CD4-positive, CD25-positive, alpha-beta regulatory T cell (primary cell): ENCODE data around the gene ATP5MC2. TPM values are rescaled to one million over a fixed set of nuclear protein-coding genes. Genes with fewer than 3 reads are reported as not detected.
A peak's percentile ranks its signal among the peaks of the same experiment; 100 is the strongest.
"Not testable (repeated sequence)": the region's sequence is repeated elsewhere in the genome, so short reads cannot be mapped to it uniquely, and the experiment has no call there.

Source experiments
- ATAC-seq, 2 donors: fragments of 150-1000 bp; cut with Tn5 transposase; one replicate each; pipeline ENCODE4 v1.10.0; 2021; ENCODE audit warnings: low read depth in 2 of 2, moderate number of reproducible peaks in 2 of 2, moderate library complexity in 1 of 2
- DNase-seq, 3 donors: peaks; one replicate each; pipeline versions ENCODE4 v3.0.0 to v3.0.0-alpha.2; 2012 to 2022; ENCODE audit warnings: mixed read lengths in 1 of 3
- H3K27ac ChIP-seq: one replicate; pipeline ENCODE4 v1.7.0; 2013; ENCODE audit warnings: mild to moderate bottlenecking, low read length; ENCODE audit not compliant: insufficient read depth, poor library complexity, severe bottlenecking
- H3K27me3 ChIP-seq: one replicate; pipeline ENCODE4 v1.7.0; 2013; ENCODE audit warnings: low read length; ENCODE audit not compliant: control insufficient read depth, insufficient read depth
- H3K36me3 ChIP-seq: one replicate; pipeline ENCODE4 v1.7.0; 2013; ENCODE audit warnings: mild to moderate bottlenecking, low read length, moderate library complexity; ENCODE audit not compliant: control insufficient read depth, insufficient read depth
- H3K4me1 ChIP-seq: 2 replicates; pipeline ENCODE4 v1.7.0; 2013; ENCODE audit warnings: mild to moderate bottlenecking, low read length; ENCODE audit not compliant: insufficient read depth, control insufficient read depth, poor library complexity, severe bottlenecking
- H3K4me3 ChIP-seq: one replicate; pipeline ENCODE4 v1.7.0; 2013; ENCODE audit warnings: low read depth, mild to moderate bottlenecking, low read length, moderate library complexity
- H3K9me3 ChIP-seq, 2 experiments: 1 replicate in 1 of 2; 2 replicates in 1 of 2; pipeline ENCODE4 v1.7.0; 2013; ENCODE audit warnings: low read length in 2 of 2, mild to moderate bottlenecking in 1 of 2, moderate library complexity in 1 of 2; ENCODE audit not compliant: control insufficient read depth in 2 of 2
- H3K27ac Mint-ChIP-seq, 3 donors: one replicate each; pipeline ENCODE4 v1.8.0; 2020 to 2022; ENCODE audit warnings: mild to moderate bottlenecking in 3 of 3, mixed read lengths in 3 of 3, moderate library complexity in 2 of 3
- H3K27me3 Mint-ChIP-seq: one replicate; pipeline ENCODE4 v1.8.0; 2022; ENCODE audit warnings: mild to moderate bottlenecking, mixed read lengths
- H3K36me3 Mint-ChIP-seq: one replicate; pipeline ENCODE4 v1.8.0; 2020; ENCODE audit warnings: mixed read lengths
- H3K4me1 Mint-ChIP-seq, 4 donors: one replicate each; pipeline ENCODE4 v1.8.0; 2020 to 2022; ENCODE audit warnings: mixed read lengths in 4 of 4, mild to moderate bottlenecking in 1 of 4
- H3K4me3 Mint-ChIP-seq, 4 donors: one replicate each; pipeline ENCODE4 v1.8.0; 2020 to 2022; ENCODE audit warnings: mild to moderate bottlenecking in 4 of 4, mixed read lengths in 4 of 4, moderate library complexity in 3 of 4
- H3K9me3 Mint-ChIP-seq, 7 donors: one replicate each; pipeline ENCODE4 v1.8.0; 2020 to 2022; ENCODE audit warnings: mixed read lengths in 7 of 7, mild to moderate bottlenecking in 3 of 7, moderate library complexity in 2 of 7
- polyA plus RNA-seq, 4 donors: library from polyadenylated mRNA; unstranded; fragments of 300-500 nt; fragmentation: Illumina TruSeq; gene quantifications; one replicate each; pipeline ENCODE4 v1.2.3, GENCODE V29; 2021
- total RNA-seq: library from RNA; stranded (reverse); gene quantifications from one replicate; pipeline ENCODE4 v1.2.3, GENCODE V29; 2022

The ATP5MC2 gene
- 228 TPM for total RNA-seq
- polyA plus RNA-seq, result 100 to 1,000 TPM; 577 to 700 (median 672) TPM

- H3K9me3 ChIP-seq, result no peaks in the 10 kb centered on the region
- H3K27me3 ChIP-seq, result peaks cover 20% of the 10 kb centered on the region
- DNase-seq (peak; percentile 96 to 99 (median 98)), ATAC-seq (peak; percentile 92 to 95)
- peak within 1 kb of the TSS; percentile 91 to 95 (median 92) for H3K4me3 Mint-ChIP-seq
- H3K27ac ChIP-seq, result peak within 1 kb of the TSS; percentile 83
- H3K4me1 Mint-ChIP-seq, result peaks cover 10 to 38% (median 29%) of the 10 kb centered on the region in 4 donors
- H3K4me3 ChIP-seq, result peak within 1 kb of the TSS; percentile 90
- no peaks in the 10 kb centered on the region for H3K9me3 Mint-ChIP-seq
- peaks cover 17% of the 10 kb centered on the region for H3K36me3 ChIP-seq
- peaks cover 13% of the 10 kb centered on the region for H3K36me3 Mint-ChIP-seq
- peaks cover 24% of the 10 kb centered on the region for H3K4me1 ChIP-seq
- peaks cover 30% of the 10 kb centered on the region for H3K27me3 Mint-ChIP-seq
- peak within 1 kb of the TSS; percentile 83 to 98 (median 96) for H3K27ac Mint-ChIP-seq
Observed at GRCh38 chr12:53675701-53676607, at the start of gene ATP5MC2. Gene ATP5MC2, minus strand, starts transcription at chr12:53676083. Its CDS starts 3,469 bp downstream, at chr12:53672614.

GRCh38 chr12:53722450-53723041 lies 46.7 kb upstream of the ATP5MC2 start:
- Mint-ChIP-seq H3K27me3 (no peaks in the 10 kb centered on the region), H3K4me1 (peaks cover 0 to 31% (median 14%) of the 10 kb centered on the region in 4 donors), H3K36me3 (peaks cover 55% of the 10 kb centered on the region), H3K27ac (peak overlapping the region in 1 of 3 donors; percentile 24), H3K4me3 (no peak overlapping the region), H3K9me3 (no peaks in the 10 kb centered on the region)
- no peaks in the 10 kb centered on the region for H3K27me3 ChIP-seq
- H3K36me3 ChIP-seq, result peaks cover 70% of the 10 kb centered on the region
- peaks cover 20% of the 10 kb centered on the region for H3K4me1 ChIP-seq
- DNase-seq, result no peak
- H3K27ac ChIP-seq, result no peak overlapping the region
- H3K4me3 ChIP-seq, result no peak overlapping the region
- ATAC-seq, result no peak
- no peaks in the 10 kb centered on the region for H3K9me3 ChIP-seq

- H3K4me3 Mint-ChIP-seq, result peak overlapping the region in 1 of 4 donors; percentile 67
- no peak overlapping the region for H3K4me3 ChIP-seq
- H3K27ac Mint-ChIP-seq, result peak overlapping the region in 1 of 3 donors; percentile 63
- H3K36me3 Mint-ChIP-seq, result peaks cover 62% of the 10 kb centered on the region
- peaks cover 85% of the 10 kb centered on the region for H3K36me3 ChIP-seq
- no peaks in the 10 kb centered on the region for H3K27me3 ChIP-seq
- peaks cover 6% of the 10 kb centered on the region for H3K4me1 ChIP-seq
- H3K9me3 Mint-ChIP-seq, result peaks cover 0 to 2% (median 0%) of the 10 kb centered on the region in 7 donors
- H3K27me3 Mint-ChIP-seq, result no peaks in the 10 kb centered on the region
- H3K9me3 ChIP-seq, result no peaks in the 10 kb centered on the region
- ATAC-seq (no peak), DNase-seq (no peak)
- H3K27ac ChIP-seq, result no peak overlapping the region
- H3K4me1 Mint-ChIP-seq, result peaks cover 0 to 17% (median 6%) of the 10 kb centered on the region in 4 donors
Observed at GRCh38 chr12:53720946-53721345, 45.1 kb upstream of the ATP5MC2 start.

GRCh38 chr12:53719649-53720048 lies 43.8 kb upstream of the ATP5MC2 start:
- ATAC-seq, result no peak
- H3K4me1 Mint-ChIP-seq, result peaks cover 0 to 7% (median 5%) of the 10 kb centered on the region in 4 donors
- Histone ChIP-seq H3K36me3 (peaks cover 94% of the 10 kb centered on the region), H3K27me3 (no peaks in the 10 kb centered on the region), H3K4me1 (no peaks in the 10 kb centered on the region), H3K4me3 (no peak overlapping the region), H3K9me3 (no peaks in the 10 kb centered on the region), H3K27ac (no peak overlapping the region)
- H3K27me3 Mint-ChIP-seq, result no peaks in the 10 kb centered on the region
- H3K36me3 Mint-ChIP-seq, result peaks cover 63% of the 10 kb centered on the region
- H3K9me3 Mint-ChIP-seq, result peaks cover 0 to 2% (median 0%) of the 10 kb centered on the region in 7 donors
- no peak overlapping the region for H3K27ac Mint-ChIP-seq
- no peak overlapping the region for H3K4me3 Mint-ChIP-seq
- DNase-seq, result no peak

DNA sequence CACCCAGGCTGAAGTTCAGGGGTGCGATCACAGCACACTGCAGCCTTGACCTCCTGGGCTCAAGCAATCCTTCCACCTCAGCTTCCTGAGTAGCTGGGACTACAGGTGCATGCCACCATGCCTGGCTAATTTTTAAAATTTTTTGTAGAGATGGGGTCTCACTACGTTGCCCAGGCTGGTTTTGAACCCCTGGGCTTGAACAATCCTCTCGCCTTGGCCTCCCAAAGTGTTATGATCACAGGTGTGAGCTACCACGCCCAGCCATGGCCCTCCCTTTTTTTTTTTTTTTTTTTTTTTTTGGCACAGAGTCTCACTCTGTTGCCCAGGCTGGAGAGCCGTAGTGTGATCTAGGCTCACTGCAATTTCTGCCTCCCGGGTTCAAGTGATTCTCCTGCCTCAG lies 42.7 kb upstream of the ATP5MC2 start:
- not testable (repeated sequence) for H3K27ac ChIP-seq, H3K27ac Mint-ChIP-seq, H3K4me1 Mint-ChIP-seq, H3K27me3 ChIP-seq, H3K9me3 ChIP-seq, DNase-seq, H3K27me3 Mint-ChIP-seq, ATAC-seq, H3K4me3 ChIP-seq, H3K9me3 Mint-ChIP-seq, H3K4me1 ChIP-seq, H3K4me3 Mint-ChIP-seq
- H3K36me3 ChIP-seq, result peaks cover 93% of the 10 kb centered on the region
- peaks cover 59% of the 10 kb centered on the region for H3K36me3 Mint-ChIP-seq

GRCh38 chr12:53717319-53717718 lies 41.4 kb upstream of the ATP5MC2 start:
- Mint-ChIP-seq H3K27ac (peak overlapping the region in 2 of 3 donors; percentile 11 to 53), H3K9me3 (peaks cover 0 to 2% (median 0%) of the 10 kb centered on the region in 7 donors), H3K4me1 (peaks cover 0 to 6% (median under 1%) of the 10 kb centered on the region in 4 donors), H3K4me3 (no peak overlapping the region), H3K27me3 (no peaks in the 10 kb centered on the region), H3K36me3 (peaks cover 58% of the 10 kb centered on the region)
- ATAC-seq (no peak), DNase-seq (no peak)
- H3K36me3 ChIP-seq, result peaks cover 92% of the 10 kb centered on the region
- H3K27ac ChIP-seq, result no peak overlapping the region
- no peaks in the 10 kb centered on the region for H3K27me3 ChIP-seq
- no peaks in the 10 kb centered on the region for H3K9me3 ChIP-seq
- H3K4me1 ChIP-seq, result no peaks in the 10 kb centered on the region
- H3K4me3 ChIP-seq, result no peak overlapping the region

GRCh38 chr12:53714004-53714403 lies 38.1 kb upstream of the ATP5MC2 start:
- H3K9me3 Mint-ChIP-seq, result peaks cover 0 to 2% (median 0%) of the 10 kb centered on the region in 7 donors
- no peaks in the 10 kb centered on the region for H3K4me1 Mint-ChIP-seq
- H3K27me3 Mint-ChIP-seq, result no peaks in the 10 kb centered on the region
- ATAC-seq (no peak), DNase-seq (no peak)
- peaks cover 67% of the 10 kb centered on the region for H3K36me3 ChIP-seq
- no peaks in the 10 kb centered on the region for H3K9me3 ChIP-seq
- no peaks in the 10 kb centered on the region for H3K27me3 ChIP-seq
- H3K4me1 ChIP-seq, result no peaks in the 10 kb centered on the region
- peaks cover 44% of the 10 kb centered on the region for H3K36me3 Mint-ChIP-seq
- H3K4me3 Mint-ChIP-seq, result no peak overlapping the region
- no peak overlapping the region for H3K27ac ChIP-seq
- H3K4me3 ChIP-seq, result no peak overlapping the region
- H3K27ac Mint-ChIP-seq, result peak overlapping the region in 1 of 3 donors; percentile 90
